ENCODE data around the gene KSR1. TPM values are rescaled to one million over a fixed set of nuclear protein-coding genes. Genes with fewer than 3 reads are reported as not detected.
A peak's percentile ranks its signal among the peaks of the same experiment; 100 is the strongest.

The KSR1 gene
- total RNA-seq, 4 donors from 2014 or later: 10.0 to 15.2 (median 13.9) TPM

DNA sequence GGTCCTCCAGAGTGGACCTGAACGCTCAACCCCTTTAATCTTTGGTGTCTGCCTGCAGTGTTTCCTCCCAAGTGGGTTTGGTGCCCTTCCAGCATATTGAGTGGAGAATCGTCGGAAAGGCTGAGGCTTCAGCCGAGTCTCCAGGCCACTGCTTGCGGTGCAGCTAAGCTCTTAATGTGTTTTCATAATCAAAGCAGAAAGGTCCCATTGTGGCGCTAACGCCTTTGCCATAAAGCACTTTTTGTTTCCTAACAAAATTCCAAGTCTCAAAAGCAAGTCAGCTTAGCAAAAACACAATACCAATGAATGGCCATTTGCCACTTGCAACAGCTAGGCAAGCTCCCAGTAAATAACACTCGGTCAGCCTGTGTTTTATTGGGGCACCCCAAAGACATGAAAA is 57.6 kb downstream of the KSR1 start:
- Histone ChIP-seq H3K9me3 (no peaks in the 10 kb centered on the region), H3K27ac (no peak overlapping the region), H3K36me3 (no peaks in the 10 kb centered on the region), H3K4me3 (no peak overlapping the region), H3K27me3 (no peaks in the 10 kb centered on the region), H3K4me1 (peaks cover 0 to 38% (median 9%) of the 10 kb centered on the region in 3 donors)
- no peak for TF ChIP-seq POLR2A (IDR thresholded peaks at IDR 0.05)
- no peak for TF ChIP-seq POLR2AphosphoS5 (IDR thresholded peaks at IDR 0.05)
- TF ChIP-seq, protein P1, sequence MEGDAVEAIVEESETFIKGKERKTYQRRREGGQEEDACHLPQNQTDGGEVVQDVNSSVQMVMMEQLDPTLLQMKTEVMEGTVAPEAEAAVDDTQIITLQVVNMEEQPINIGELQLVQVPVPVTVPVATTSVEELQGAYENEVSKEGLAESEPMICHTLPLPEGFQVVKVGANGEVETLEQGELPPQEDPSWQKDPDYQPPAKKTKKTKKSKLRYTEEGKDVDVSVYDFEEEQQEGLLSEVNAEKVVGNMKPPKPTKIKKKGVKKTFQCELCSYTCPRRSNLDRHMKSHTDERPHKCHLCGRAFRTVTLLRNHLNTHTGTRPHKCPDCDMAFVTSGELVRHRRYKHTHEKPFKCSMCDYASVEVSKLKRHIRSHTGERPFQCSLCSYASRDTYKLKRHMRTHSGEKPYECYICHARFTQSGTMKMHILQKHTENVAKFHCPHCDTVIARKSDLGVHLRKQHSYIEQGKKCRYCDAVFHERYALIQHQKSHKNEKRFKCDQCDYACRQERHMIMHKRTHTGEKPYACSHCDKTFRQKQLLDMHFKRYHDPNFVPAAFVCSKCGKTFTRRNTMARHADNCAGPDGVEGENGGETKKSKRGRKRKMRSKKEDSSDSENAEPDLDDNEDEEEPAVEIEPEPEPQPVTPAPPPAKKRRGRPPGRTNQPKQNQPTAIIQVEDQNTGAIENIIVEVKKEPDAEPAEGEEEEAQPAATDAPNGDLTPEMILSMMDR (IDR thresholded peaks at IDR 0.05): no peak
- no peak for TF ChIP-seq EP300 (IDR thresholded peaks at IDR 0.05)
- 73 to 97% methylated on average over 1 to 4 of the region's 8 CpGs for WGBS, 2 donors (ENCODE audit: low coverage in 1 of 2)
- ATAC-seq: no peak

GRCh38 chr17:27514595-27515413 is 58.6 kb downstream of the KSR1 start:
- no peaks in the 10 kb centered on the region for H3K9me3 ChIP-seq
- ATAC-seq: no peak
- WGBS, 2 donors (ENCODE audit: low coverage in 1 of 2): 83% methylated on average over 4 to 6 of the region's 7 CpGs
- H3K4me1 ChIP-seq: peaks cover 0 to 44% (median 14%) of the 10 kb centered on the region in 3 donors
- no peaks in the 10 kb centered on the region for H3K36me3 ChIP-seq
- H3K4me3 ChIP-seq: no peak overlapping the region
- H3K27me3 ChIP-seq: no peaks in the 10 kb centered on the region
- no peak overlapping the region for H3K27ac ChIP-seq
- TF ChIP-seq POLR2A (IDR thresholded peaks at IDR 0.05) (no peak), POLR2AphosphoS5 (IDR thresholded peaks at IDR 0.05) (no peak)

DNA sequence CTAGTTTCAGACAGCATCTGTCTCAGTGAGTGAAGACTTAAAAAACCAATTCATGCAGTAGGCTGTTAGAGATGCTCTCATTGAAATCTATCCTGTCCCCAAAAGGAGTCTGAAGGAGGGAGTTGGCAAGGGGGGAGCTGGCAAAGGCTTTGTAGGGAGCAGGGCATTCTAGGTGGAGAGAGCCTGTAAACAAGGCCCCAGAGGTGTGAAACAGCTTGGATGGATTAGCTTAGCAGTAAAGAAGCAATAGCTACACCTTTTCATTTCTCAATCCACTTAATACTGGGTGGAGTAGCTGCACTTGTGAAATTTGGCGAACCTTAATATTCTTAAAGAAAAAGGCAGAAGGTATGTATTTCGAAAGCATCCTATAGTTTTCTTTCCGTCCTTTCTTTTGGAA is 61.8 kb downstream of the KSR1 start:
- TF ChIP-seq POLR2A (IDR thresholded peaks at IDR 0.05) (no peak), POLR2AphosphoS5 (IDR thresholded peaks at IDR 0.05) (no peak), EP300 (IDR thresholded peaks at IDR 0.05) (no peak)
- TF ChIP-seq, protein P1 (IDR thresholded peaks at IDR 0.05): no peak

DNA sequence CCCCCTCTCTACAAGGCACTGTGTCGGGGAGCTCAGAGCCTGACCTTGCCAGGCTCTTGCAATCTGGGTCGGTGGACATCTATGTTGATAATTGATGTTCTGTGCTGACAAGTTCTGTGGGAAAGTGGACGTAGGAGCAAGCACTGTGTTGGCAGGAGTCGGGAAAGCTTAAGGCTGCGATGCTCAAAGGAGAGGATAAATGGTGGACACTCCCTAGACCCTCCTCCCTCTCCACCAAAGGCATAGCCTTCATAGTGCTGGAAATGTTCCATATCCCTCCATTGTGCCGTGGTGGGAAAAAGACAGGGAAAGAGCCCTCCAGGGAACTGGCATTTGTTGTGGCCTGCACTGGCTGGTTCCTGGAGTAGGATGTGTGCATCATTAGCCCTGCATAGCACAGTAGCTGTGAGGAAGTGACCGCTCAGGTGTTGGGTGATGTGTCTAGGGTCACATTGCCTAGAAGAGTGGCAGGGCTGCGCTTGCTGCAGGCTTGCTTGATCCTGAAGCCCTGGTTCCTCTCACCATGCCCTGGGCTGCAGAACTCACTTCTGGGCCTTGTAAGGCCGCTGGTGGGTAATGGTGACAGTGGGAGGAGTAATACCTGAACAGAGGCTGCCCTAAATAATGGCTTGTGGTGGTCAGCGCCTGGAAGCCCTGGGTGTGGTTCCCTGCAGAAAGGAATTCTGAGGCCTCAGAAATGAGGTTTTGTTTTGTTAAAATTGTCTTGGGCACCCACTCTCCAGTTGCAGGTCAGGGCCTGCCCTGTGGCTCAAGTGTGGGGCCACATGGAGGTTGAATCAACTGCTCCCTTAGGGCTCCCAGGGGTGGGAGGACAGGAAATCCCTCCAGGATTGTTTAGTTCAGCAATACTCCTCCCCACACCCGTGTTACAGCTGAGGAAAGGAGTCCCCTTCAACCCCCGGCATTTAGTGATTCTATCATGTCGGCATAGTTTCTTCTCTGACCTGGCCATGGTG is 62.6 kb downstream of the KSR1 start:
- Histone ChIP-seq H3K36me3 (no peaks in the 10 kb centered on the region), H3K27me3 (no peaks in the 10 kb centered on the region), H3K9me3 (no peaks in the 10 kb centered on the region), H3K4me1 (peaks cover 0 to 42% (median 17%) of the 10 kb centered on the region in 3 donors), H3K27ac (peak overlapping the region in 1 of 4 donors; percentile 18), H3K4me3 (no peak overlapping the region)
- TF ChIP-seq, protein P1 (IDR thresholded peaks at IDR 0.05): no peak
- TF ChIP-seq POLR2AphosphoS5 (IDR thresholded peaks at IDR 0.05) (no peak), EP300 (IDR thresholded peaks at IDR 0.05) (no peak), POLR2A (IDR thresholded peaks at IDR 0.05) (no peak)
- 56 to 70% methylated on average over 3 to 9 of the region's 13 CpGs for WGBS, 2 donors (ENCODE audit: low coverage in 1 of 2)
- ATAC-seq: no peak

More for the DNA sequence above, 61.8 kb downstream of the KSR1 start:
- no peaks in the 10 kb centered on the region for H3K36me3 ChIP-seq
- ATAC-seq: no peak
- no peaks in the 10 kb centered on the region for H3K27me3 ChIP-seq
- H3K4me3 ChIP-seq: no peak overlapping the region
- no peak overlapping the region for H3K27ac ChIP-seq
- H3K9me3 ChIP-seq: no peaks in the 10 kb centered on the region
- peaks cover 0 to 43% (median 17%) of the 10 kb centered on the region in 3 donors for H3K4me1 ChIP-seq
- WGBS, 2 donors (ENCODE audit: low coverage in 1 of 2): 89 to 95% methylated on average over 3 of the region's 3 CpGs

DNA sequence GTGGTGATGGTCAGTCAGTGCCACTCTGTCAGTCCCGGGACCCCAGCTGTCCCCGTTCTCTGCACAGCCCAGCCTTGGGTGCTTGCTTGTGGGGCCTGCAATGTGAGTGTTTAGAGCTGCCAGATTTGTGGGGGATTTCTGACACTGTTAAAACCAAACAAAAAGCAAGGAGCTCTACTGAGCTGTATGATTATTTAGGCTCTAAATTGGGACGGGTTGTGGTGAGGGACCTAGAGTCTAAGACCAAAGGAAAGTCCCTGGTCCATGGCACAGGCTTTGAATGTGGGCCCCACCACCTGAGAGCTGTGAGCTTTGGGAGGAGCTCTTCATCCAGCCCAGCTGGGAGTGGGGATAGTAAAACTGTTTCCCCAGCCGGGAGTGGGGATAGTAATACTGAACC is 63.3 kb downstream of the KSR1 start:
- Histone ChIP-seq H3K4me1 (peaks cover 0 to 42% (median 17%) of the 10 kb centered on the region in 3 donors), H3K27ac (peak overlapping the region in 1 of 4 donors; percentile 18), H3K9me3 (no peaks in the 10 kb centered on the region), H3K36me3 (no peaks in the 10 kb centered on the region), H3K27me3 (no peaks in the 10 kb centered on the region), H3K4me3 (no peak overlapping the region)
- no peak for ATAC-seq
- TF ChIP-seq POLR2A (IDR thresholded peaks at IDR 0.05) (no peak), POLR2AphosphoS5 (IDR thresholded peaks at IDR 0.05) (no peak), EP300 (IDR thresholded peaks at IDR 0.05) (no peak)
- TF ChIP-seq, protein P1 (IDR thresholded peaks at IDR 0.05): no peak
- WGBS, 2 donors (ENCODE audit: low coverage in 1 of 2): 33 to 42% methylated on average over 1 to 4 of the region's 4 CpGs
